T-helper 9 cell (primary cell): Measurements from ENCODE around the gene HOXB6.

Source experiments
- DNase-seq: peaks from one replicate; pipeline ENCODE4 v3.0.0-alpha.2; 2020
- total RNA-seq, 2 donors: gene quantifications; one replicate each; lab custom pipeline; 2026; lab: John Stamatoyannopoulos, UW

HOXB6 gene
- 0.07 to 0.72 reads per million in 2 donors for total RNA-seq

- DNase-seq, result no peak
These were observed at the start of gene HOXB6 for GRCh38 chr17:48604770-48605329. HOXB6 (minus strand) TSS chr17:48604986; CDS start chr17:48598150, 6,836 bp downstream.

GRCh38 chr17:48649741-48650140, 45.0 kb upstream of the HOXB6 start:
- no peak for DNase-seq

GRCh38 chr17:48647963-48648245, 43.1 kb upstream of the HOXB6 start:
- no peak for DNase-seq

- no peak for DNase-seq
These were observed 42.5 kb upstream of the HOXB6 start for GRCh38 chr17:48647103-48647962.

GRCh38 chr17:48646183-48647102, 41.7 kb upstream of the HOXB6 start:
- no peak for DNase-seq

- no peak for DNase-seq
These were observed 40.9 kb upstream of the HOXB6 start for GRCh38 chr17:48645639-48646182.

- no peak for DNase-seq
These were observed 40.2 kb upstream of the HOXB6 start for GRCh38 chr17:48644910-48645557.

- DNase-seq, result no peak
These were observed 39.4 kb upstream of the HOXB6 start for GRCh38 chr17:48644159-48644558.

- no peak for DNase-seq
These were observed 38.9 kb upstream of the HOXB6 start for GRCh38 chr17:48643697-48644012.

- DNase-seq, result no peak
These were observed 38.3 kb upstream of the HOXB6 start for GRCh38 chr17:48642843-48643696.

- no peak for DNase-seq
These were observed 37.5 kb upstream of the HOXB6 start for GRCh38 chr17:48642059-48642842.

GRCh38 chr17:48641541-48642058, 36.8 kb upstream of the HOXB6 start:
- no peak for DNase-seq

- DNase-seq, result no peak
These were observed 36.0 kb upstream of the HOXB6 start for GRCh38 chr17:48640858-48641180.

- no peak for DNase-seq
These were observed 35.4 kb upstream of the HOXB6 start for GRCh38 chr17:48639982-48640857.

- DNase-seq, result no peak
These were observed 34.4 kb upstream of the HOXB6 start for GRCh38 chr17:48639136-48639535.

- no peak for DNase-seq
These were observed 32.8 kb upstream of the HOXB6 start for GRCh38 chr17:48637323-48638260.

- DNase-seq, result peak; percentile 67
These were observed 31.6 kb upstream of the HOXB6 start for GRCh38 chr17:48636177-48637018.
